ELR (cell line): ENCODE results near the gene GABBR2.

Experiments used
- DNase-seq: peaks from one replicate; pipeline ENCODE4 v3.0.0-alpha.2; 2015; ENCODE audit warnings: low read depth

Gene GABBR2

GRCh38 chr9:98255061-98255577 lies 453.6 kb downstream of the GABBR2 start:
- peak; percentile 71 for DNase-seq

GRCh38 chr9:98254228-98255060 lies 454.3 kb downstream of the GABBR2 start:
- peak; percentile 24 for DNase-seq

GRCh38 chr9:98253565-98253964 lies 455.2 kb downstream of the GABBR2 start:
- no peak for DNase-seq

- peak; percentile 95 for DNase-seq
Observed at GRCh38 chr9:98251551-98251950, 457.2 kb downstream of the GABBR2 start.

DNA sequence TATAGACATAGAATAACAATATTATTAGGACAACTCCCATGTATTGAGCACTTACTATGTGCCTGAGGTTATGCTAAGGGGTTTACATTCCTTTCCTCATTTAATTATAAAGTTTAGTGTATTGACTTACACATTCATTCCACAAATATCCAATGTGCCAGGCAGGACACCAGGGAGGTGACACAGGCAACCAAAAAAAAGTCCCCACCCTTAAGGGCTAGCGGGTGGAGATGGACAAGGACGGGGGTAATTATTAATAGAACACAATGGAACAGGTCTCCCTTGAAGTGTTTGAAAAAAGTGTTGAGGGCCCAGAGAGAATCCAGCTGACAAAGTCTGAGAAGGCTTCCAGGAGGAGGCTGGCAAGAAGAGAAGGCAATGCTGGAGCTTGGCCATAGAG lies 459.0 kb downstream of the GABBR2 start:
- no peak for DNase-seq

DNA sequence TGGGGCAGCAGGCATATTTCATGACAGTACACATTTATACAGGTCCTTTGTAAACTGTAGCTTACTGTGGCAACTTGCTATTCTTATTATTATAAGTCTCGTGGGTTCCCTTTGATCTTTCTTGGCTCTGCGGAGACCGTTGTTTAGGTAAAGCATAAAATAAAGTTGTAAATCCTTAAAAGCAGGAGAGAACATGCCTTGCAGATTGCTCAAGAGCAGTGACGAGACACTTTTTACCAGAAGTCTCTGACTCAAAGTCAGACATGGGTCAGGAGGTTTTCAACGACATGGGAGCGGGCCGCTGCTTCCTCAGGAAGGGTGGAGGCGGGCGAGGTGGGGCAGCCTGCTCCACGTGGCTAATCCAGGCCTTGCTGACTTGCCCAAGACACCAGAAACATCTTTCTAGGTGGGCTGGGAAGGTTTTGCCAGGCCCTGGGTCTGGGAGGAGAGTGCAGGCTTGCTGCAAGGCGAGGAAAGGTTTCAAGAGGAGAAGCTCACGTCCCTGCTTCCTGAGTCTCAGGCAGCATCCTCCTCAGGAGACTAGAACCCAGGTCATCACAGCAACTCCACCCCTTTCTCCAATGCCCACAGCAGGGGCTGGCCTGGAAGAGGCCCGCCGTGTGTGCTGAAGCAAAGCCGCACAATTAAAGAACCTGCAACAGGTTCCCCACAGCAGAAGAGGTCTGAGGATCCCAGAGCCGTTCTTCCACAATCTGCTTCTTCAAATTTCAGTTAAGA lies 459.8 kb downstream of the GABBR2 start:
- peak; percentile 96 for DNase-seq

GRCh38 chr9:98247831-98248657 lies 460.7 kb downstream of the GABBR2 start:
- no peak for DNase-seq

GRCh38 chr9:98242426-98242825 lies 466.3 kb downstream of the GABBR2 start:
- no peak for DNase-seq

DNA sequence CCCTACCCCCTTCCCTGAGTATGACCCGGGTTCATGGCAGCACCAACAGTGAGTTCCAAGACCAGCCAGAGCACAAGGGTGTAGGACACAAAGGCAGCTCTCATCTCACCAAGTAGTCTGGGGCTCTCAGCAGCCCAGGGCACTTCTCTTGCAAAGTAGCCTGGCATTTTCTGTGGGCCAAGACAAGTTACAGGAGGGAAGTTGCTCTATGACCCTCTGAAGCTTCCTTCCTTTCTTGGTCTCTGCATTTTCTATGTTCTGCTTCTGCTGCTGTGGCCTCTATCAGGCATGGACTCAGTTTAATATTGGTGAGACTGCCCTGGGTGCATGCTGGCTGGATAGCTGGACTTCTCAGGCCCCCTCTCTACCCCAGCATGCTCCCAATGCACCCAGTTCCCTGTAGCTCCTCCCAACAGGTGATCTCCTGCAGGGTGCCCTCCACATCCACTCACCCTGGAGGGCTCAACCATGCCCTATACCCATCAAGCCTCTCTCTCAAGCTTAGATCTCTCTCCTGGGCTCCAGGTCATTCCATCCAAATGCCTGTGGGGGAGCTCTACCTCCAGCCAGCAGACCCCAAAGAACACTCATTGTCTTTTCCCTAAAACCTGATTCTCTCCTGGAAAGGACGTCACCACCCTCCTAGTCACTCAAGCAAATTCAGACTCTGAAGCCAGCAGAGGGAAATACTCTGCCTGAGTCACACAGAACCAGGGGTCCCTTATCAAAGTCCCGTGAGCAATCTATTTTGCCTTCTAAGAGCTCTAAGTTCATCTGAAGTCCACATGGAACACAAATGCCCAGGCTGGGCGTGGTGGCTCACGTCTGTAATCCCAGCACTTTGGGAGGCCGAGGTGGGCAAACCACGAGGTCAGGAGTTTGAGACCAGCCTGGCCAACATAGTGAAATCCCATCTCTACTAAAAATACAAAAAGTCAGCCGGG lies 467.1 kb downstream of the GABBR2 start:
- no peak for DNase-seq

DNA sequence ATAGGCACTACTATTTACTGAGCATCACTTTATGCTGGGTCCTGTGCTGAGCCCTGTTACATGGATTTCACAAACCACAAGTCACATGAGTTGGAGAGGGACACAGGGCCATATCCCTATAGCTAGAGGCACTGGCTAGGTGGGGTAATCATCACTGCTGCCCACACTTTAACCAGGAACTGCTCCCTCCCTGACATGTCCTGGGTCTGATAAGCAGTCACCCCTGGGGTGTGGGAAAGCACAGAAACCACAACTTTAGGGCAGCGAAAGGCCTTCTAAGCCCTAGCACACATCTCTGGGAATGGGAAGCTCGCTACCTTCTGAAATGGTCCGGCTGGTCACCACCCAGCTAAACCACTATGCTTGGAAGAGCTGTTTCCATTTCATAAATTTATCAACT lies 468.3 kb downstream of the GABBR2 start:
- no peak for DNase-seq
